IPS-20b (cell line): ENCODE results near the gene BCKDHB.
"Not testable (repeated sequence)": the region's sequence is repeated elsewhere in the genome, so short reads cannot be mapped to it uniquely, and the experiment has no call there.

Experiments used
- H3K27ac ChIP-seq: one replicate; pipeline ENCODE4 v1.5.1; 2013; ENCODE audit warnings: low read length
- H3K27me3 ChIP-seq: 2 replicates; pipeline ENCODE4 v1.6.1; 2013; ENCODE audit warnings: mild to moderate bottlenecking, low read length, inconsistent platforms; ENCODE audit not compliant: insufficient read depth
- H3K36me3 ChIP-seq: 2 replicates; pipeline ENCODE4 v1.6.1; 2013; ENCODE audit warnings: low read depth, mild to moderate bottlenecking, inconsistent platforms, low read length, moderate library complexity; ENCODE audit not compliant: insufficient read depth
- H3K4me1 ChIP-seq: 2 replicates; pipeline ENCODE4 v1.6.1; 2013; ENCODE audit warnings: mild to moderate bottlenecking, control low read depth, inconsistent platforms, low read length, moderate library complexity; ENCODE audit not compliant: insufficient read depth
- H3K4me3 ChIP-seq: 2 replicates; pipeline ENCODE4 v1.5.1; 2013; ENCODE audit warnings: mild to moderate bottlenecking, low read length, inconsistent platforms
- H3K9ac ChIP-seq: 2 replicates; pipeline ENCODE4 v1.6.1; 2013; ENCODE audit warnings: low read depth, mild to moderate bottlenecking, inconsistent platforms, low read length, moderate library complexity
- H3K9me3 ChIP-seq: 2 replicates; pipeline ENCODE4 v1.6.1; 2013; ENCODE audit warnings: mild to moderate bottlenecking, low read depth, low read length, inconsistent platforms; ENCODE audit not compliant: insufficient read depth

The BCKDHB gene

GRCh38 chr6:80122576-80122975, 16.1 kb downstream of the BCKDHB start:
- H3K9ac ChIP-seq, H3K27me3 ChIP-seq, H3K27ac ChIP-seq, H3K4me1 ChIP-seq, H3K36me3 ChIP-seq, H3K4me3 ChIP-seq: not testable (repeated sequence)
- peaks cover 20% of the 10 kb centered on the region for H3K9me3 ChIP-seq

- Histone ChIP-seq H3K27me3 (no peaks in the 10 kb centered on the region), H3K36me3 (peaks cover 29% of the 10 kb centered on the region), H3K9ac (no peak overlapping the region), H3K4me1 (no peaks in the 10 kb centered on the region), H3K9me3 (0 out of 2 replicates have a peak, but pooled peaks cover 4% of the 10 kb centered on the region), H3K27ac (no peak overlapping the region), H3K4me3 (no peak overlapping the region)
Observed at GRCh38 chr6:80126657-80127345, 20.3 kb downstream of the BCKDHB start.

- Histone ChIP-seq H3K27ac (no peak overlapping the region), H3K36me3 (peaks cover 46% of the 10 kb centered on the region), H3K27me3 (no peaks in the 10 kb centered on the region), H3K4me1 (no peaks in the 10 kb centered on the region), H3K9me3 (no peaks in the 10 kb centered on the region), H3K9ac (no peak overlapping the region), H3K4me3 (no peak overlapping the region)
Observed at GRCh38 chr6:80129485-80129884, 23.0 kb downstream of the BCKDHB start.

GRCh38 chr6:80133020-80133419, 26.5 kb downstream of the BCKDHB start:
- no peak overlapping the region for H3K9ac ChIP-seq
- no peaks in the 10 kb centered on the region for H3K27me3 ChIP-seq
- H3K4me3 ChIP-seq: no peak overlapping the region
- no peak overlapping the region for H3K27ac ChIP-seq
- no peaks in the 10 kb centered on the region for H3K9me3 ChIP-seq
- peaks cover 49% of the 10 kb centered on the region for H3K36me3 ChIP-seq
- no peaks in the 10 kb centered on the region for H3K4me1 ChIP-seq

- Histone ChIP-seq H3K9ac (no peak overlapping the region), H3K36me3 (peaks cover 42% of the 10 kb centered on the region), H3K4me1 (no peaks in the 10 kb centered on the region), H3K9me3 (no peaks in the 10 kb centered on the region), H3K27ac (no peak overlapping the region), H3K4me3 (no peak overlapping the region), H3K27me3 (no peaks in the 10 kb centered on the region)
Observed at GRCh38 chr6:80134065-80134464, 27.6 kb downstream of the BCKDHB start.

GRCh38 chr6:80142586-80142985, 36.1 kb downstream of the BCKDHB start:
- H3K27me3 ChIP-seq: no peaks in the 10 kb centered on the region
- H3K9me3 ChIP-seq: no peaks in the 10 kb centered on the region
- H3K4me1 ChIP-seq: no peaks in the 10 kb centered on the region
- H3K4me3 ChIP-seq: no peak overlapping the region
- H3K27ac ChIP-seq: no peak overlapping the region
- H3K36me3 ChIP-seq: peaks cover 9% of the 10 kb centered on the region
- H3K9ac ChIP-seq: no peak overlapping the region

GRCh38 chr6:80143419-80143937, 37.0 kb downstream of the BCKDHB start:
- Histone ChIP-seq H3K4me3 (no peak overlapping the region), H3K9ac (no peak overlapping the region), H3K9me3 (no peaks in the 10 kb centered on the region), H3K27me3 (no peaks in the 10 kb centered on the region), H3K27ac (no peak overlapping the region), H3K36me3 (peaks cover 9% of the 10 kb centered on the region), H3K4me1 (no peaks in the 10 kb centered on the region)

- no peak overlapping the region for H3K27ac ChIP-seq
- H3K36me3 ChIP-seq: peaks cover 9% of the 10 kb centered on the region
- H3K4me3 ChIP-seq: no peak overlapping the region
- no peaks in the 10 kb centered on the region for H3K9me3 ChIP-seq
- H3K9ac ChIP-seq: no peak overlapping the region
- no peaks in the 10 kb centered on the region for H3K27me3 ChIP-seq
- no peaks in the 10 kb centered on the region for H3K4me1 ChIP-seq
Observed at GRCh38 chr6:80144753-80145315, 38.4 kb downstream of the BCKDHB start.

GRCh38 chr6:80145509-80145908, 39.0 kb downstream of the BCKDHB start:
- H3K27me3 ChIP-seq: no peaks in the 10 kb centered on the region
- H3K27ac ChIP-seq: no peak overlapping the region
- H3K36me3 ChIP-seq: peaks cover 9% of the 10 kb centered on the region

GRCh38 chr6:80145921-80146320, 39.5 kb downstream of the BCKDHB start:
- Histone ChIP-seq H3K9ac (no peak overlapping the region), H3K27me3 (no peaks in the 10 kb centered on the region), H3K27ac (no peak overlapping the region), H3K36me3 (peaks cover 9% of the 10 kb centered on the region), H3K9me3 (no peaks in the 10 kb centered on the region), H3K4me1 (no peaks in the 10 kb centered on the region), H3K4me3 (no peak overlapping the region)

More at GRCh38 chr6:80145509-80145908, 39.0 kb downstream of the BCKDHB start:
- Histone ChIP-seq H3K9ac (no peak overlapping the region), H3K4me3 (no peak overlapping the region), H3K4me1 (no peaks in the 10 kb centered on the region), H3K9me3 (no peaks in the 10 kb centered on the region)

- H3K4me1 ChIP-seq: peaks cover 4% of the 10 kb centered on the region; the same call in 1 of the 2 replicates
- no peak overlapping the region for H3K27ac ChIP-seq
- no peak overlapping the region for H3K9ac ChIP-seq
- peaks cover 9% of the 10 kb centered on the region; the same call in 1 of the 2 replicates for H3K36me3 ChIP-seq
- no peak overlapping the region for H3K4me3 ChIP-seq
- no peaks in the 10 kb centered on the region for H3K9me3 ChIP-seq
- H3K27me3 ChIP-seq: no peaks in the 10 kb centered on the region
Observed at GRCh38 chr6:80148220-80148619, 41.7 kb downstream of the BCKDHB start.

GRCh38 chr6:80151635-80152034, 45.2 kb downstream of the BCKDHB start:
- no peaks in the 10 kb centered on the region for H3K36me3 ChIP-seq
- H3K9ac ChIP-seq: no peak overlapping the region
- no peaks in the 10 kb centered on the region for H3K27me3 ChIP-seq
- H3K4me1 ChIP-seq: peaks cover 4% of the 10 kb centered on the region; the same call in 1 of the 2 replicates
- H3K27ac ChIP-seq: no peak overlapping the region
- no peaks in the 10 kb centered on the region for H3K9me3 ChIP-seq
- no peak overlapping the region for H3K4me3 ChIP-seq
